HCT116 (cell line): ENCODE results near the gene HUNK. TPM values are rescaled to one million over a fixed set of nuclear protein-coding genes. Genes with fewer than 3 reads are reported as not detected.

ENCODE experiments used
- ATAC-seq: fragments of 200-7000 bp; cut with Tn5 transposase; 2 replicates; pipeline ENCODE4 v1.9.1; 2020; ENCODE audit warnings: mild to moderate bottlenecking, moderate library complexity
- BruUV-seq: library from RNA; stranded (reverse); fragments of 400-500 nt; replicated peaks from 2 replicates; lab custom pipeline; 2021; lab: Mats Ljungman, UMichigan
- CTCF ChIA-PET: fragments of 300-600 bp; sonication (Branson Sonifier 250); formaldehyde crosslinking; loops from one replicate; lab custom pipeline; 2021; ENCODE audit warnings: antibody characterized with exemption; lab: Charles Lee
- POLR2A ChIA-PET: fragments of 300-600, 350-600 bp; sonication (Branson Sonifier 250); formaldehyde crosslinking; loops from one replicate; lab custom pipeline; 2021; ENCODE audit warnings: antibody characterized with exemption; lab: Charles Lee
- RAD21 ChIA-PET, 2 experiments: fragments of 300-600 bp; sonication (Branson Sonifier 250); formaldehyde crosslinking; loops; one replicate each; lab custom pipeline; 2023; ENCODE audit warnings: low total read pairs in 2 of 2; ENCODE audit not compliant: uncharacterized antibody in 2 of 2, unreplicated experiment in 2 of 2, low non-redundant PET in 1 of 2; lab: Charles Lee
- DNase-seq: peaks from one replicate; pipeline ENCODE4 v3.0.0-alpha.2; 2010; ENCODE audit warnings: low read depth, low spot score
- H2AFZ ChIP-seq: fragments of 200-600 bp; shearing (Covaris generic), sonication (generic); 2 replicates; pipeline ENCODE4 v1.6.1; 2017; ENCODE audit warnings: low read depth, mixed run types, mixed read lengths, antibody characterized with exemption, low read length; ENCODE audit not compliant: poor library complexity, severe bottlenecking
- H3K27ac ChIP-seq: 2 replicates; pipeline ENCODE4 v1.5.1; 2012; ENCODE audit warnings: low read depth, low read length
- H3K27me3 ChIP-seq: fragments of 200-600 bp; sonication (generic); 2 replicates; pipeline ENCODE4 v1.6.1; 2016; ENCODE audit warnings: mixed run types, low read length, mixed read lengths; ENCODE audit not compliant: insufficient read depth
- H3K36me3 ChIP-seq, 2 experiments: fragments of 200-500 bp in 1 of 2; fragments of 200-600 bp in 1 of 2; sonication (Bioruptor generic) in 1 of 2; sonication (generic) in 1 of 2; 2 replicates each; pipeline versions ENCODE4 v1.5.1 to v1.6.1; 2014 to 2016; ENCODE audit warnings: low read length in 2 of 2, inconsistent platforms in 1 of 2, mixed read lengths in 1 of 2, mixed run types in 1 of 2; ENCODE audit not compliant: insufficient read depth in 2 of 2, control insufficient read depth in 1 of 2
- H3K4me1 ChIP-seq, 2 experiments: fragments of 200-600 bp in 1 of 2; sonication (generic) in 1 of 2; 2 replicates each; pipeline versions ENCODE4 v1.5.1 to v1.6.1; 2012 to 2017; ENCODE audit warnings: low read length in 2 of 2, inconsistent platforms in 1 of 2, mild to moderate bottlenecking in 1 of 2, mixed read lengths in 1 of 2, mixed run types in 1 of 2, moderate library complexity in 1 of 2; ENCODE audit not compliant: insufficient read depth in 2 of 2, control insufficient read depth in 1 of 2
- H3K4me2 ChIP-seq: fragments of 200-600 bp; sonication (generic); 2 replicates; pipeline ENCODE4 v1.6.1; 2017; ENCODE audit warnings: mixed run types, low read length, mixed read lengths
- H3K4me3 ChIP-seq, 2 experiments: fragments of 200-600 bp in 1 of 2; sonication (generic) in 1 of 2; replicated peaks in 1 of 2; 2 replicates each; pipeline ENCODE4 v1.5.1; 2011 to 2016; ENCODE audit warnings: low read length in 2 of 2, control low read depth in 1 of 2, low read depth in 1 of 2, mild to moderate bottlenecking in 1 of 2, mixed read lengths in 1 of 2, mixed run types in 1 of 2
- H3K79me2 ChIP-seq: fragments of 200-600 bp; sonication (generic); 2 replicates; pipeline ENCODE4 v1.6.1; 2017; ENCODE audit warnings: mild to moderate bottlenecking, mixed run types, low read length, moderate library complexity, mixed read lengths; ENCODE audit not compliant: insufficient read depth
- H3K9ac ChIP-seq: fragments of 200-600 bp; sonication (generic); 2 replicates; pipeline ENCODE4 v1.6.1; 2016; ENCODE audit warnings: low read length, mixed read lengths
- H3K9me2 ChIP-seq: fragments of 200-600 bp; sonication (generic), shearing (Covaris generic); 2 replicates; pipeline ENCODE4 v1.6.1; 2017; ENCODE audit warnings: mixed run types, mild to moderate bottlenecking, moderate library complexity; ENCODE audit not compliant: insufficient read depth
- H3K9me3 ChIP-seq, 2 experiments: fragments of 200-500 bp in 1 of 2; fragments of 200-600 bp in 1 of 2; sonication (Bioruptor generic) in 1 of 2; sonication (generic) in 1 of 2; 2 replicates each; pipeline ENCODE4 v1.6.1; 2014 to 2017; ENCODE audit warnings: low read length in 2 of 2, mixed read lengths in 2 of 2, inconsistent platforms in 1 of 2, low read depth in 1 of 2, mild to moderate bottlenecking in 1 of 2, mixed run types in 1 of 2, moderate library complexity in 1 of 2; ENCODE audit not compliant: control insufficient read depth in 1 of 2, insufficient read depth in 1 of 2
- H4K20me1 ChIP-seq: fragments of 200-600 bp; sonication (generic), shearing (Covaris generic); 2 replicates; pipeline ENCODE4 v1.6.1; 2017; ENCODE audit warnings: mixed run types, mild to moderate bottlenecking, moderate library complexity; ENCODE audit not compliant: insufficient read depth
- ATF3 ChIP-seq: IDR thresholded peaks from 2 replicates; pipeline ENCODE4 v1.6.1; 2012
- CBX3 ChIP-seq: IDR thresholded peaks from 2 replicates; pipeline ENCODE4 v1.6.1; 2012; ENCODE audit warnings: low read depth
- CEBPB ChIP-seq: IDR thresholded peaks from 2 replicates; pipeline ENCODE4 v1.6.1; 2012; ENCODE audit warnings: low read depth
- CTCF ChIP-seq, 3 experiments: fragments of 200-600 bp in 1 of 3; sonication (generic) in 1 of 3; IDR thresholded peaks in 2 of 3; conservative IDR thresholded peaks in 1 of 3; 2 replicates each; pipeline ENCODE4 v1.5.1; 2012 to 2017; ENCODE audit warnings: low read depth in 2 of 3, low read length in 2 of 3, antibody characterized with exemption in 1 of 3, borderline replicate concordance in 1 of 3, control low read depth in 1 of 3, mild to moderate bottlenecking in 1 of 3, mixed read lengths in 1 of 3, mixed run types in 1 of 3, moderate library complexity in 1 of 3; ENCODE audit not compliant: insufficient read depth in 1 of 3
- EGR1 ChIP-seq: IDR thresholded peaks from 2 replicates; pipeline ENCODE4 v1.6.1; 2012; ENCODE audit warnings: low read depth
- ELF1 ChIP-seq: IDR thresholded peaks from 2 replicates; pipeline ENCODE4 v1.6.1; 2012; ENCODE audit warnings: low read depth, borderline replicate concordance
- EZH2phosphoT487 ChIP-seq: fragments of 200-600 bp; IDR thresholded peaks from 2 replicates; pipeline ENCODE4 v1.6.1; 2018; ENCODE audit warnings: antibody characterized with exemption, borderline replicate concordance
- FOSL1 ChIP-seq: IDR thresholded peaks from 2 replicates; pipeline ENCODE4 v1.6.1; 2012; ENCODE audit warnings: low read depth
- POLR2A ChIP-seq: IDR thresholded peaks from 2 replicates; pipeline ENCODE4 v1.7.0; 2011; ENCODE audit warnings: borderline replicate concordance; ENCODE audit not compliant: insufficient read depth, insufficient read length; ENCODE audit errors: extremely low read depth
- REST ChIP-seq: IDR thresholded peaks from 2 replicates; pipeline ENCODE4 v1.6.1; 2012; ENCODE audit warnings: low read depth
- SP1 ChIP-seq: IDR thresholded peaks from 2 replicates; pipeline ENCODE4 v1.6.1; 2012; ENCODE audit warnings: low read depth
- SRF ChIP-seq: IDR thresholded peaks from 2 replicates; pipeline ENCODE4 v1.6.1; 2012; ENCODE audit warnings: low read depth
- ZBTB33 ChIP-seq: IDR thresholded peaks from 2 replicates; pipeline ENCODE4 v1.6.1; 2011; ENCODE audit warnings: mild to moderate bottlenecking, low read length, moderate library complexity; ENCODE audit not compliant: insufficient replicate concordance; ENCODE audit errors: extremely low read depth
- ZNF274 ChIP-seq: fragments of 200-500 bp; sonication (Bioruptor generic); IDR thresholded peaks from 2 replicates; pipeline ENCODE4 v1.6.1; 2014; ENCODE audit warnings: mild to moderate bottlenecking, low read depth, low read length, inconsistent platforms
- intact Hi-C: fragments of 100-400 bp; cut with micrococcal nuclease; formaldehyde crosslinking; loops from 2 replicates; pipeline ENCODE4 v1.10.0; 2022
- total RNA-seq: library from RNA; stranded (reverse); gene quantifications from one replicate; pipeline ENCODE4 v1.2.1, GENCODE V29; 2021; ENCODE audit not compliant: unreplicated experiment

The HUNK gene
- total RNA-seq, 1 experiment from 2014 or later = not detected

GRCh38 chr21:31999810-32000468 lies 127.1 kb downstream of the HUNK start:
- intact Hi-C loops = no loop called here
- Histone ChIP-seq H3K27ac (no peak overlapping the region), H3K9me3 (peaks cover 0 to 3% of the 10 kb centered on the region in 2 experiments; a peak in 1 of 4 replicates), H3K36me3 (no peaks in the 10 kb centered on the region), H2AFZ (no peak overlapping the region), H3K27me3 (peaks cover 41% of the 10 kb centered on the region), H3K4me2 (no peak overlapping the region), H3K9ac (no peak overlapping the region), H4K20me1 (no peaks in the 10 kb centered on the region), H3K4me1 (no peaks in the 10 kb centered on the region), H3K79me2 (no peaks in the 10 kb centered on the region), H3K4me3 (no peak overlapping the region), H3K9me2 (no peaks in the 10 kb centered on the region)
- ATAC-seq = no peak
- TF ChIP-seq ZBTB33 (no peak), REST (no peak), ATF3 (no peak), SRF (no peak), POLR2A (no peak), FOSL1 (no peak), CEBPB (no peak), ELF1 (no peak), EGR1 (no peak), ZNF274 (no peak), SP1 (no peak), CBX3 (no peak), EZH2phosphoT487 (no peak), CTCF (IDR thresholded peaks at IDR 0.05 in 2 of 3, conservative IDR thresholded peaks at IDR 0.05 in 1 of 3; ENCODE audit: borderline replicate concordance in 1 of 3, insufficient read depth in 1 of 3, low read depth in 2 of 3, low read length in 2 of 3) (no peak)
- no TSS peak for BruUV-seq
- no peak for DNase-seq
- RAD21 ChIA-PET = no interaction called here
- CTCF ChIA-PET = no interaction called here
- POLR2A ChIA-PET = no interaction called here
